Caco-2 (cell line): ENCODE results near the gene KIAA1671. TPM values are rescaled to one million over a fixed set of nuclear protein-coding genes. Genes with fewer than 3 reads are reported as not detected.

Experiments
- BruUV-seq: library from RNA; stranded (reverse); fragments of 400-500 nt; replicated peaks from 2 replicates; lab custom pipeline; 2021; lab: Mats Ljungman, UMichigan
- CTCF ChIA-PET: fragments of 300-600 bp; sonication (Branson Sonifier 250); formaldehyde crosslinking; loops from one replicate; lab custom pipeline; 2022; ENCODE audit warnings: antibody characterized with exemption; lab: Charles Lee
- POLR2A ChIA-PET: fragments of 300-600 bp; sonication (Branson Sonifier 250); formaldehyde crosslinking; loops from one replicate; lab custom pipeline; 2022; ENCODE audit warnings: antibody characterized with exemption; lab: Charles Lee
- DNase-seq, 2 experiments: peaks; one replicate each; pipeline versions ENCODE4 v3.0.0 to v3.0.0-alpha.2; 2020 to 2022
- H3K27me3 ChIP-seq: replicated peaks from 2 replicates; pipeline ENCODE4 v1.6.0; 2011; ENCODE audit warnings: low read length; ENCODE audit not compliant: control insufficient read depth, insufficient read depth
- H3K36me3 ChIP-seq: 2 replicates; pipeline ENCODE4 v1.5.1; 2011; ENCODE audit warnings: low read length; ENCODE audit not compliant: control insufficient read depth, insufficient read depth
- H3K4me1 ChIP-seq: fragments of 250-450 bp; sonication (Bioruptor Pico); 2 replicates; pipeline ENCODE4 v1.5.1; 2020; ENCODE audit warnings: mild to moderate bottlenecking
- H3K4me3 ChIP-seq: 2 replicates; pipeline ENCODE4 v1.5.1; 2011; ENCODE audit warnings: low read depth, mild to moderate bottlenecking, control low read depth, low read length
- H3K9me3 ChIP-seq: fragments of 250-450 bp; sonication (Bioruptor Pico); 2 replicates; pipeline ENCODE4 v1.5.1; 2020; ENCODE audit warnings: mild to moderate bottlenecking, moderate library complexity
- H3K27ac Mint-ChIP-seq: one replicate; pipeline ENCODE4 v1.8.0; 2022; ENCODE audit warnings: mixed read lengths; ENCODE audit not compliant: unreplicated experiment
- H3K27me3 Mint-ChIP-seq: one replicate; pipeline ENCODE4 v1.8.0; 2022; ENCODE audit warnings: mixed read lengths; ENCODE audit not compliant: insufficient read depth, unreplicated experiment
- H3K36me3 Mint-ChIP-seq: one replicate; pipeline ENCODE4 v1.8.0; 2022; ENCODE audit warnings: mild to moderate bottlenecking, mixed read lengths; ENCODE audit not compliant: insufficient read depth, unreplicated experiment
- H3K4me1 Mint-ChIP-seq: one replicate; pipeline ENCODE4 v1.8.0; 2022; ENCODE audit warnings: low read depth, mixed read lengths; ENCODE audit not compliant: unreplicated experiment
- H3K4me3 Mint-ChIP-seq: one replicate; pipeline ENCODE4 v1.8.0; 2022; ENCODE audit warnings: mild to moderate bottlenecking, moderate library complexity, mixed read lengths; ENCODE audit not compliant: unreplicated experiment
- H3K9me3 Mint-ChIP-seq: one replicate; pipeline ENCODE4 v1.8.0; 2022; ENCODE audit warnings: mixed read lengths; ENCODE audit not compliant: unreplicated experiment
- CTCF ChIP-seq, 2 experiments: fragments of 200-600 bp in 1 of 2; IDR thresholded peaks; 1 replicate in 1 of 2; 2 replicates in 1 of 2; pipeline versions ENCODE4 v1.5.1 to v1.8.0; 2011 to 2022; ENCODE audit warnings: antibody characterized with exemption in 1 of 2, control low read depth in 1 of 2, inconsistent platforms in 1 of 2, low read depth in 1 of 2, low read length in 1 of 2, mild to moderate bottlenecking in 1 of 2, moderate library complexity in 1 of 2; ENCODE audit not compliant: insufficient read depth in 1 of 2, severe bottlenecking in 1 of 2, unreplicated experiment in 1 of 2
- intact Hi-C: fragments of 100-400 bp; cut with micrococcal nuclease; formaldehyde crosslinking; loops from one replicate; pipeline ENCODE4 v1.10.0; 2022; ENCODE audit not compliant: unreplicated experiment
- total RNA-seq: library from RNA; stranded (reverse); gene quantifications from 2 replicates; pipeline ENCODE4 v1.2.3, GENCODE V29; 2022

The KIAA1671 gene
- total RNA-seq, 1 experiment from 2014 or later = 28.6 TPM

GRCh38 chr22:24954114-24954463 is 1.6 kb downstream of the KIAA1671 start:
- Mint-ChIP-seq H3K27me3 (no peaks in the 10 kb centered on the region), H3K4me1 (peaks cover 8% of the 10 kb centered on the region), H3K36me3 (peaks cover 26% of the 10 kb centered on the region), H3K27ac (peak overlapping the region; percentile 99), H3K9me3 (no peaks in the 10 kb centered on the region), H3K4me3 (peak overlapping the region; percentile 99)
- peak; percentile 48 to 49 for DNase-seq
- Histone ChIP-seq H3K27me3 (no peaks in the 10 kb centered on the region), H3K9me3 (no peaks in the 10 kb centered on the region), H3K36me3 (no peaks in the 10 kb centered on the region), H3K4me1 (peaks cover 16% of the 10 kb centered on the region), H3K4me3 (peak overlapping the region; percentile 96)
- BruUV-seq = TSS peak; percentile 40
- no peak for TF ChIP-seq CTCF (IDR thresholded peaks at IDR 0.05; ENCODE audit: insufficient read depth in 1 of 2, low read depth in 1 of 2, low read length in 1 of 2, severe bottlenecking in 1 of 2, unreplicated experiment in 1 of 2)
- ChIA-PET CTCF (interaction anchor here (0.6 to 2.8 kb wide), 5 partner anchors 9 to 103 kb away, joined by 4 to 9 read pairs (median 7); no protein-coding TSS in a partner anchor), POLR2A (interaction anchor here (1.5 kb wide), 1 partner anchor 99 kb away, joined by 3 read pairs; no protein-coding TSS in a partner anchor)
- intact Hi-C loops = loop anchor here (5.0 kb wide), 1 partner anchor 73 kb away; no protein-coding TSS in a partner anchor

GRCh38 chr22:24954856-24955255 is 2.3 kb downstream of the KIAA1671 start:
- TF ChIP-seq CTCF (IDR thresholded peaks at IDR 0.05; ENCODE audit: insufficient read depth in 1 of 2, low read depth in 1 of 2, low read length in 1 of 2, severe bottlenecking in 1 of 2, unreplicated experiment in 1 of 2) = no peak
- Mint-ChIP-seq H3K27me3 (no peaks in the 10 kb centered on the region), H3K4me1 (peaks cover 8% of the 10 kb centered on the region), H3K4me3 (no peak overlapping the region), H3K27ac (peak overlapping the region; percentile 19), H3K36me3 (peaks cover 26% of the 10 kb centered on the region), H3K9me3 (no peaks in the 10 kb centered on the region)
- intact Hi-C loops = loop anchor here (5.0 kb wide), 1 partner anchor 72 kb away; no protein-coding TSS in a partner anchor
- ChIA-PET POLR2A (no interaction called here), CTCF (interaction anchor here (0.6 to 2.8 kb wide), 2 partner anchors 9 to 94 kb away, joined by 7 to 9 read pairs; no protein-coding TSS in a partner anchor)
- Histone ChIP-seq H3K4me3 (no peak overlapping the region), H3K27me3 (no peaks in the 10 kb centered on the region), H3K36me3 (no peaks in the 10 kb centered on the region), H3K4me1 (peaks cover 16% of the 10 kb centered on the region), H3K9me3 (no peaks in the 10 kb centered on the region)
- no peak for DNase-seq
- BruUV-seq = no TSS peak

- intact Hi-C loops = no loop called here
- H3K4me3 Mint-ChIP-seq = no peak overlapping the region
- ChIA-PET CTCF (no interaction called here), POLR2A (no interaction called here)
- no peak overlapping the region for H3K4me3 ChIP-seq
- H3K9me3 Mint-ChIP-seq = no peaks in the 10 kb centered on the region
- H3K27ac Mint-ChIP-seq = no peak overlapping the region
- no peaks in the 10 kb centered on the region for H3K27me3 Mint-ChIP-seq
- no peaks in the 10 kb centered on the region for H3K9me3 ChIP-seq
- no TSS peak for BruUV-seq
- DNase-seq = no peak
- H3K4me1 ChIP-seq = peaks cover 16% of the 10 kb centered on the region
- peaks cover 8% of the 10 kb centered on the region for H3K4me1 Mint-ChIP-seq
- no peaks in the 10 kb centered on the region for H3K27me3 ChIP-seq
- TF ChIP-seq CTCF (IDR thresholded peaks at IDR 0.05; ENCODE audit: insufficient read depth in 1 of 2, low read depth in 1 of 2, low read length in 1 of 2, severe bottlenecking in 1 of 2, unreplicated experiment in 1 of 2) = no peak
- peaks cover 44% of the 10 kb centered on the region for H3K36me3 Mint-ChIP-seq
- no peaks in the 10 kb centered on the region; the same call in 1 of the 2 replicates for H3K36me3 ChIP-seq
Observed at GRCh38 chr22:24957043-24957442, 4.5 kb downstream of the KIAA1671 start.
